ENCODE measurements around the gene LRRC45. TPM values are rescaled to one million over a fixed set of nuclear protein-coding genes. Genes with fewer than 3 reads are reported as not detected.

LRRC45 gene
- total and polyA plus RNA-seq, 3 experiments from 2014 or later: 10.1 to 27.6 (median 26.8) TPM

DNA sequence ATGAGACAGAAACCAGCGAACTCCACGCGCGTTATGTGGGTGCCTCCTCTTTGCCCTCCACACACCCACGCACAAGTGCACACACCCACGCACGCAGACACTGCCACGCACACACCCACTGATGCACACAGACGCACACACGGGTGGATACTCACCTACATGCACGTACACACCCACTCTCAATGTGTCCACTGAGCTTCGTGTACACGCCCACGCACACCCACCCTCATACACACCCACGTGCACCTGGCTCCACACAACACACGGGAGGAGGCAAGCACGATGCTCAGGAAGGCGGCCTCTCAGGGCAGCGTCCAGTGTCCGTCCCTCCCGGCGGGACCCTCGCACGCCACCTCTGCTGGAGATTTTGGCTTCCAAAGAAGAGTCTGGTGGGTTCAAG is 24.3 kb downstream of the LRRC45 start:
- ChIA-PET CTCF (interaction anchor here (1.4 kb wide), 1 partner anchor 10 kb away, joined by 3 read pairs; the partner anchor contains the start of gene DCXR), POLR2A (no interaction called here)
- Histone ChIP-seq H3K27me3 (ENCODE audit: insufficient read depth, low read length, poor library complexity, severe bottlenecking) (no peaks in the 10 kb centered on the region), H3K36me3 (ENCODE audit: insufficient read depth, low read length) (no peaks in the 10 kb centered on the region), H3K9me3 (ENCODE audit: low read length) (no peaks in the 10 kb centered on the region), H3K27ac (ENCODE audit: low read depth, low read length) (no peak overlapping the region), H3K4me3 (ENCODE audit: low read length) (no peak overlapping the region), H3K4me1 (ENCODE audit: insufficient read depth, low read length) (peaks cover 13% of the 10 kb centered on the region)
- peak overlapping the region in 3 of 7 donors; percentile 45 to 74 (median 73) for H3K4me3 Mint-ChIP-seq
- H3K4me1 Mint-ChIP-seq: peaks cover 0 to 13% (median 10%) of the 10 kb centered on the region in 3 donors
- no peaks in the 10 kb centered on the region for H3K9me3 Mint-ChIP-seq
- peak overlapping the region in 1 of 8 donors; percentile 43 for H3K27ac Mint-ChIP-seq
- no peaks in the 10 kb centered on the region for H3K27me3 Mint-ChIP-seq
- peaks cover 0 to 17% (median 2%) of the 10 kb centered on the region in 3 donors for H3K36me3 Mint-ChIP-seq
- no peak for DNase-seq

DNA sequence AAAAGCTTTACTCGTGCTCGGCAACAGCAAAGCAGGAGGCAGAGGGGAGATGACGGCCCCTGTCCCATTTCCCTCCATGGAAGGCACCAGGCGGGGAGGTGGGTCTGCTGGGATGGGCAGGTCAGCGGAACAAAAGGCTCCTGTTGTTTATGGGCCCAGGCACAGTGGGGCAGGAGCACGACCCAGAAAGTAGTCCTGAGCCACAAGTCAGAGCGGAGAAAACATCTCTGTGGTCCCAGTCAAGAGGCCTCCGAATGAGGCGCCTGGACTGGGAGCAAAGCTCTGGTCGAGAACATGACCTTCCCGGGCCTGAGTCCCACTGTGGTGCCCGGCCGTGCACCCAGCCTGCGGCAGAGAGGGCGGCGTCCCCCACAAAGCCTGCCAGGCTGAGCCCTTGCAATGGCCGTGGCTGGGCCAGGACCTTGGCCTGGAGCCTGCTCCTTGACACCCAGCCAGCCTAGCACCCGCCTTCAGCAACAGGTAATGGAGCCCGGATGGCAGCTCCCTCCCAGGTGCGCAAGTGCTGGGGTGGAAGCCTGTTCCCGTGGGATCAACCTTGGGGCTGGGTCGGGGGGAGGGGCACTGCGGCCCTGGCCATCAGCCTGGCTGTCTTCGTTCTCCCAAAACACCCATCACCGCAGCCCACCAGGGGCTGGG is 24.9 kb downstream of the LRRC45 start:
- CTCF ChIA-PET: interaction anchor here (1.4 kb wide), 1 partner anchor 10 kb away, joined by 3 read pairs; the partner anchor contains the start of gene DCXR

DNA sequence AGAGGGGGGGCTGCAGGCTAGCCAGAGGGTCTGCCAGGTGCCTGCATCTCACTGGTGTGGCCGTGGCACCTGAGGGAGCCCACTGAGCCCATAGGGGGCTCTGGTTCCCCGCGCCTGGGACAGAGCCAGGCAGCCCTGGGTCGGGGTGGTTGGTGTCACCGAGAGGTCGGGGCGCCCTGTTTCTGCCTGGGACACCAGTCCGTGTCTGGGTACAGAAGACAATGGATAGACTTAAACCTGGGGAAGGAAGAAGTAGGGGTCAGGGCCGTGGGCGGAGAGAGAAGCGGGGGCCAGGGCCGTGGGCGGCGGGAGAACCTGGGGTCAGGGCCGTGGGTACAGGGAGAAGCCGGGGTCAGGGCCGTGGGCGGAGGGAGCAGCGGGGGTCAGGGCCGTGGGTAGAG is 25.5 kb downstream of the LRRC45 start:
- H3K27ac ChIP-seq (ENCODE audit: low read depth, low read length): no peak overlapping the region
- Mint-ChIP-seq H3K27ac (peak overlapping the region in 1 of 8 donors; percentile 47), H3K27me3 (no peaks in the 10 kb centered on the region), H3K36me3 (peaks cover 0 to 18% (median 2%) of the 10 kb centered on the region in 3 donors), H3K4me3 (no peak overlapping the region), H3K9me3 (no peaks in the 10 kb centered on the region), H3K4me1 (peaks cover 0 to 24% (median 17%) of the 10 kb centered on the region in 3 donors)
- no peaks in the 10 kb centered on the region for H3K9me3 ChIP-seq (ENCODE audit: low read length)
- no peak overlapping the region for H3K4me3 ChIP-seq (ENCODE audit: low read length)
- no peaks in the 10 kb centered on the region for H3K27me3 ChIP-seq (ENCODE audit: insufficient read depth, low read length, poor library complexity, severe bottlenecking)
- DNase-seq: no peak
- POLR2A ChIA-PET: no interaction called here
- peaks cover 25% of the 10 kb centered on the region for H3K4me1 ChIP-seq (ENCODE audit: insufficient read depth, low read length)
- CTCF ChIA-PET: interaction anchor here (3.6 kb wide), 1 partner anchor 10 kb away, joined by 23 read pairs; the partner anchor contains the start of gene DCXR
- H3K36me3 ChIP-seq (ENCODE audit: insufficient read depth, low read length): no peaks in the 10 kb centered on the region

More for the DNA sequence above, 24.9 kb downstream of the LRRC45 start:
- no peak overlapping the region for H3K27ac Mint-ChIP-seq
- no peaks in the 10 kb centered on the region for H3K9me3 Mint-ChIP-seq
- H3K36me3 ChIP-seq (ENCODE audit: insufficient read depth, low read length): no peaks in the 10 kb centered on the region
- no peaks in the 10 kb centered on the region for H3K9me3 ChIP-seq (ENCODE audit: low read length)
- peaks cover 0 to 18% (median 2%) of the 10 kb centered on the region in 3 donors for H3K36me3 Mint-ChIP-seq
- peak overlapping the region in 3 of 7 donors; percentile 25 to 74 (median 45) for H3K4me3 Mint-ChIP-seq
- no peaks in the 10 kb centered on the region for H3K27me3 ChIP-seq (ENCODE audit: insufficient read depth, low read length, poor library complexity, severe bottlenecking)
- peaks cover 19% of the 10 kb centered on the region for H3K4me1 ChIP-seq (ENCODE audit: insufficient read depth, low read length)
- H3K4me1 Mint-ChIP-seq: peaks cover 0 to 19% (median 13%) of the 10 kb centered on the region in 3 donors
- POLR2A ChIA-PET: no interaction called here
- no peak overlapping the region for H3K4me3 ChIP-seq (ENCODE audit: low read length)
- DNase-seq: no peak
- H3K27ac ChIP-seq (ENCODE audit: low read depth, low read length): no peak overlapping the region
- no peaks in the 10 kb centered on the region for H3K27me3 Mint-ChIP-seq

DNA sequence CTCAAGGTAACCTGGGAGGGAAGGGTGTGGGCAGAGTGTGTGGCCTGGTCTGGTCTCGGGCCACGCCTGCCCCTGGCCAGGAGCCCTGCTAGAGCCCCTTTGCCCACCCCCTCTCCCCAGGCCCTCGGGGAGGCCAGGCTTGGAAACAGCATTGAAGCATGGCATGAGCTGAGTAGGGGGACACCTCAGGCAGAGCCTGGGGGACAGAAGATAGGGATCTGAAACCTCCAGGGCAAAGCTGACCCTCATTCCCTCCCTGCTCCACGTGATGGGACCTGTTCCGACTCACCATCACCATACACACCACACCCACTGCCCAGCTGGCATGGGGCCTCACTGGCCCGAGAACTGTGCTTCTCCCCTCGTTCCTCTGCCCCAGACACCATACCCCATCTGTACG is 26.0 kb downstream of the LRRC45 start:
- Histone ChIP-seq H3K4me1 (ENCODE audit: insufficient read depth, low read length) (peaks cover 25% of the 10 kb centered on the region), H3K27me3 (ENCODE audit: insufficient read depth, low read length, poor library complexity, severe bottlenecking) (no peaks in the 10 kb centered on the region), H3K36me3 (ENCODE audit: insufficient read depth, low read length) (no peaks in the 10 kb centered on the region), H3K27ac (ENCODE audit: low read depth, low read length) (no peak overlapping the region), H3K9me3 (ENCODE audit: low read length) (no peaks in the 10 kb centered on the region), H3K4me3 (ENCODE audit: low read length) (no peak overlapping the region)
- H3K27me3 Mint-ChIP-seq: no peaks in the 10 kb centered on the region
- ChIA-PET POLR2A (no interaction called here), CTCF (interaction anchor here (3.6 kb wide), 1 partner anchor 11 kb away, joined by 23 read pairs; the partner anchor contains the start of gene DCXR)
- DNase-seq: no peak
- peaks cover 0 to 26% (median 17%) of the 10 kb centered on the region in 3 donors for H3K4me1 Mint-ChIP-seq
- peak overlapping the region in 4 of 7 donors; percentile 23 to 44 (median 33) for H3K4me3 Mint-ChIP-seq
- H3K9me3 Mint-ChIP-seq: no peaks in the 10 kb centered on the region
- no peak overlapping the region for H3K27ac Mint-ChIP-seq
- peaks cover 0 to 20% (median 2%) of the 10 kb centered on the region in 3 donors for H3K36me3 Mint-ChIP-seq

DNA sequence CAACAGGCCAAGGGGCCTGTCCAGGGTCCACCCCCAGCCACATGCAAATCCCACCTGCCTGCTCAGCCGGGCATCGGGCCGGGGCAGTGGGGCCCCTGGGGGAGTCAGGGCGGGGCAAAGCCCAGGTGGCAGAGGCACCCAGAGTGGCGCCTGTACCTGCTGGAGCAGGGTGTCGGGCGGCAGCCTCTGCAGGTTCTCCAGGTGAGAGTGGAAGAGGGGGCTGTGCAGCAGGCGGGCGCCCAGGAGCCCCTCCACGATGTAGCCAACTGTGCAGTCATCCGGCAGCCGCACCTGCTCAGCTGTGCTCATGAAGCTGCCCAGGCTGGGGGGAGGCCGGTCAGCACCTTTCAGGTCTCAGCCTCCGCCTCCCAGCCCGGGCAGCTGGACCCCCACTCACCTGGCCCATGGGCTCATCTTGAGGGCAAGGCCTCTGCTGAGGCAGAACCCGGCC is 26.4 kb downstream of the LRRC45 start:
- ChIA-PET CTCF (interaction anchor here (0.8 to 3.6 kb wide), 2 partner anchors 11 to 105 kb away, joined by 3 to 23 read pairs; partner anchors contain the start of gene DCXR), POLR2A (no interaction called here)
- H3K9me3 Mint-ChIP-seq: no peaks in the 10 kb centered on the region
- H3K36me3 Mint-ChIP-seq: peaks cover 0 to 23% (median 2%) of the 10 kb centered on the region in 3 donors
- no peak overlapping the region for H3K27ac Mint-ChIP-seq
- Histone ChIP-seq H3K4me3 (ENCODE audit: low read length) (no peak overlapping the region), H3K27me3 (ENCODE audit: insufficient read depth, low read length, poor library complexity, severe bottlenecking) (no peaks in the 10 kb centered on the region), H3K27ac (ENCODE audit: low read depth, low read length) (no peak overlapping the region), H3K36me3 (ENCODE audit: insufficient read depth, low read length) (no peaks in the 10 kb centered on the region), H3K9me3 (ENCODE audit: low read length) (no peaks in the 10 kb centered on the region), H3K4me1 (ENCODE audit: insufficient read depth, low read length) (peaks cover 25% of the 10 kb centered on the region)
- H3K27me3 Mint-ChIP-seq: no peaks in the 10 kb centered on the region
- peak overlapping the region in 2 of 7 donors; percentile 23 to 34 for H3K4me3 Mint-ChIP-seq
- peaks cover 0 to 26% (median 17%) of the 10 kb centered on the region in 3 donors for H3K4me1 Mint-ChIP-seq
- DNase-seq: no peak

DNA sequence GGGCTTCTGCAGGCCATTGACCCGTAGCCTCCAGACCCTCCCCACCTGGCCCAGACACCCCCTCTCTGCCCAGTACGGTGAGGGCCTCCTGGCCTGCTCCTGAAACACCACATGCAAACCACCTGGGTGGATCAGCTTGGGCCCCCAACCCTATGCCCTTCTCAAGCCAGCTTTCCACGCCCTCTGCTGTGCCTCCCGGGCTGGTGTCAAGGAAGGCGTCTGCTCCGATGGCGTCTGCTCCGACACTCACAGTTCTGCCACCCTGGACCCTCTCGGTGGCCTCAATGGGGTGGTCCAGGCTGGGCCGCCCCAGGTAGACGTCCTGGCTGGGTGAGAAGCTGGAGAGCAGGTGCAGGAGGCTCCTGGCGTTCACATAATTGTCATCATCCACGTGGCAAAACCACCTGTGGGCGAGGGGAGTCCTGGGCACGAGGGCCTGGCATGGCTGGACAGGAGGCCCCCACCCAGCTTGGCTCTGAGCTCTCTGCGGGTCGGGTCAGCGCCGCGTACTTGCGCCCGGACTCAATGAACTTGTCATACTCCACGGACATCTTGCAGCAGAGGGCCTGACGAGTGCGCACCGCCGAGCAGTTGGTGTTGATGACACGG is 27.2 kb downstream of the LRRC45 start:
- H3K4me3 ChIP-seq (ENCODE audit: low read length): peak overlapping the region; percentile 26
- no peaks in the 10 kb centered on the region for H3K9me3 Mint-ChIP-seq
- H3K36me3 ChIP-seq (ENCODE audit: insufficient read depth, low read length): no peaks in the 10 kb centered on the region
- H3K36me3 Mint-ChIP-seq: peaks cover 0 to 30% (median 2%) of the 10 kb centered on the region in 3 donors
- peaks cover 0 to 26% (median 17%) of the 10 kb centered on the region in 3 donors for H3K4me1 Mint-ChIP-seq
- H3K27me3 ChIP-seq (ENCODE audit: insufficient read depth, low read length, poor library complexity, severe bottlenecking): no peaks in the 10 kb centered on the region
- no peak for DNase-seq
- H3K27me3 Mint-ChIP-seq: no peaks in the 10 kb centered on the region
- no peak overlapping the region for H3K27ac ChIP-seq (ENCODE audit: low read depth, low read length)
- H3K4me1 ChIP-seq (ENCODE audit: insufficient read depth, low read length): peaks cover 25% of the 10 kb centered on the region
- peak overlapping the region in 3 of 8 donors; percentile 21 to 87 (median 85) for H3K27ac Mint-ChIP-seq
- ChIA-PET POLR2A (interaction anchor here (2.2 kb wide), 1 partner anchor 13 kb away, joined by 7 read pairs; the partner anchor contains the start of gene DCXR), CTCF (interaction anchor here (0.8 to 3.6 kb wide), 3 partner anchors 12 to 156 kb away, joined by 3 to 23 read pairs (median 3); partner anchors contain the start of gene DCXR)
- peak overlapping the region in 6 of 7 donors; percentile 76 to 90 (median 82) for H3K4me3 Mint-ChIP-seq
- H3K9me3 ChIP-seq (ENCODE audit: low read length): no peaks in the 10 kb centered on the region

DNA sequence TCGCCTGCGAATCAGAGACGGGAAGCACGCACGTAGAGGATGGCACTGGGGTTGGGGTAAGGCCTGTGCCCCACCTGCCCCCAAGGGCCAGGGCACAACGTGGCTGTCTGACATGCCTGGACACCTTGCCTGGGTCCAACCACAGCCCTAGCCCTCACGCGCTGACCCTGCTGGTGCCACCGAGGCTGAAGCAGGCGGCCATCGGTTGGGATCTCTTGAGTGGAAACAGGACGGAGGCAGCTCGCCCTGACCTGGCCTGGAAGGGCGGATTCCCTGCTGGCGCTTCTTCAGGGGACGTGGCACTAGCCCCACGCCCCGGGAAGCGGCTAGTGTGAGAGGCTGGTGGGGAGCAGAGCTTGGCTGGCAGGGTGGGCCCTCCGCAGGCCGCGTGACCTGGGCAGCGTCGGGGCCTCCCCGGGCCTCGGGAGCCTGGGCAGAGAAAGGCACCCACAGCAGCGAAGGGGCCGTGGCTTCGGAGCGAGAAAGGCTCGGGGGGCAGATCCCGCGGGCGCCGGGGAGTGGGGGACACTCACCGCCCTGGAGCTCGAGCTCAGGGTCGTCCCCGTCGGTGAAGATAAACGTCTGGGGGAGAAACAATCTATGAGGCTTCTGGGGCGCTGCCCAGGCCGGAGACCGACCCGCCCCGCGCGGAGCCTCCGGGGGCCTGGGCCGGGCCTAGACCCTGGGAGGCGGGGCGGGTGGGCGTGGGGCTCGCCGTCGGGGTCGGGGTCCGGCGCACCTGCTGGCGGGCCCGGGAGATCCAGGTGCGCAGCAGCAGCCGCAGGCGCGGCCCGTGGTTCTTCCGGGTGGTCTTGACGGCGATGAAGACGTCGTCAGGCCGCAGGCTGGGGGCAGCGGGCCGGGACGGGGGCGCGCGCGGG is 27.9 kb downstream of the LRRC45 start:
- POLR2A ChIA-PET: interaction anchor here (0.6 to 2.2 kb wide), 2 partner anchors 13 to 108 kb away, joined by 4 to 7 read pairs; partner anchors contain the start of gene DCXR
- Histone ChIP-seq H3K36me3 (ENCODE audit: insufficient read depth, low read length) (no peaks in the 10 kb centered on the region), H3K4me3 (ENCODE audit: low read length) (peak overlapping the region; percentile 26), H3K9me3 (ENCODE audit: low read length) (no peaks in the 10 kb centered on the region), H3K27ac (ENCODE audit: low read depth, low read length) (peak overlapping the region; percentile 31), H3K27me3 (ENCODE audit: insufficient read depth, low read length, poor library complexity, severe bottlenecking) (no peaks in the 10 kb centered on the region), H3K4me1 (ENCODE audit: insufficient read depth, low read length) (peaks cover 25% of the 10 kb centered on the region)
- no peaks in the 10 kb centered on the region for H3K27me3 Mint-ChIP-seq
- CTCF ChIA-PET: interaction anchor here (1.1 to 3.6 kb wide), 2 partner anchors 13 to 155 kb away, joined by 3 to 23 read pairs; partner anchors contain the start of gene DCXR
- no peak for DNase-seq
- H3K9me3 Mint-ChIP-seq: no peaks in the 10 kb centered on the region
- peak overlapping the region in 6 of 8 donors; percentile 21 to 87 (median 81) for H3K27ac Mint-ChIP-seq
- H3K36me3 Mint-ChIP-seq: peaks cover 0 to 36% (median 2%) of the 10 kb centered on the region in 3 donors
- peaks cover 0 to 26% (median 17%) of the 10 kb centered on the region in 3 donors for H3K4me1 Mint-ChIP-seq
- H3K4me3 Mint-ChIP-seq: peak overlapping the region; percentile 76 to 90 (median 80)

All from CD8-positive, alpha-beta memory T cell (primary cell).